ENCODE results near the gene TPP2.

The TPP2 gene

GRCh38 chr13:102726430-102726829 lies 129.6 kb downstream of the TPP2 start:
- DNase-seq (ENCODE audit: insufficient read length, low spot score) (no peak), FAIRE-seq (peak; percentile 91)
- TF ChIP-seq POLR2A (IDR thresholded peaks at IDR 0.05; ENCODE audit: low read depth, low read length): no peak
